Epidermal melanocyte (primary cell): ENCODE results near the gene DENND4A.
"Not testable (repeated sequence)": the region's sequence is repeated elsewhere in the genome, so short reads cannot be mapped to it uniquely, and the experiment has no call there.

Experiments used
- DNase-seq: peaks from one replicate; pipeline ENCODE4 v3.0.0; 2011; ENCODE audit warnings: low spot score; ENCODE audit not compliant: insufficient read length

The DENND4A gene

GRCh38 chr15:65759441-65759840 lies 32.7 kb downstream of the DENND4A start:
- no peak for DNase-seq

GRCh38 chr15:65758242-65758641 lies 33.9 kb downstream of the DENND4A start:
- DNase-seq: no peak

DNA sequence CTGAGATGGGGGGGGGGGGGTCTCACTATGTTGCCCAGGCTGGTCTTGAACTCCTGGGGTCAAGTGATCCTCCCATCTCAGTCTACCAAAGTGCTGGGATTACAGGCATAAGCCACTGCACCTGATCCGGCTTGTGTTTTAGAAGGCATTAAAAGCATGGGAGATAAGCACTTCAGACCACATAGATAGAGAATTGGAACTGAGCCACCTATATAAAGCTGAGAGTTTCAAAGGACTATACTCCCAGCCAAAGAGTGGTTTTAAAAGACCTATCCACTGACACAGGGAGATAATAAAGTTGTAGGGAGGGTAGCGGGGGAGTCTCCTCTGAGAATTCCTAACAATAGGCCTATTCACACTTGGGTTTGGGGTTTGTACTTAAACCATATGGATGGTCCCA lies 34.8 kb downstream of the DENND4A start:
- no peak for DNase-seq

- DNase-seq: no peak
Observed at GRCh38 chr15:65752151-65752700, 39.9 kb downstream of the DENND4A start.

DNA sequence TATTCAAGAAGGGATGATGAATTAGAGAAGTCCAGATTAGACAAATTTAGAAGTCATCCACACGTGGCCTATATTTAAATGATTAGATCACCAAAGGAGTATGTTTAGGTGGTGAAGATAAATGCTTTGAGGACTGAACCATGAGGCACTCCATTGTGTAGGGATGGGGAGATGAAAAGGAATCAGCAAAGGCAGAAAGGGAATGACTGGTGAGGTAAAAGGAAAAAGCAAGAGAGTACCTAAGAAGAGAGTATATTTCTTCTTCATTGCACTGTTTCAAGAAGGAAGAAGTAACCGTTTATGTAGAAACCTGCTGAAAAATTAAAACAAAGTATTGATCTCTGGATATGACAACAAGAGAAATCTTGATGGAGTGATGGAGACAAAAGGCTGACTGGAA lies 40.7 kb downstream of the DENND4A start:
- DNase-seq: no peak

DNA sequence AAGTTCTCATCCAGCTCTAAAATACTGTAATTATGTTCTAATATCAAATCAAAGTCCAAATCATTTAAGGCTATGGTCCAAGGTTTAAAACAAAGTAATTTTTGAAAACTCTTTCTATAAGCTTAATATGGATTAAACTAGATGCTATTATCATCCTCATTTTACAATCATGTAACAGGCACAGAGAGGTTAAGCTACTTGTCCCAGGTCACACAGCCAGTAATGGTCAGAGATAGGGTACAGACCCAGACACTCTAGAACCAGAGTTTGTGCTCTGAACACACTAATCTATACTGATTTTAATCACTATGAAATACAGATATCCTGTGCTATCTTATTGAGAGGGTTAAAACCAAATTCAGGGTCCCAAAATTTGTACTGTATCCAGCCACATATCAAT lies 44.8 kb downstream of the DENND4A start:
- DNase-seq: no peak

- DNase-seq: no peak
Observed at GRCh38 chr15:65743637-65744252, 48.3 kb downstream of the DENND4A start.

- DNase-seq: no peak
Observed at GRCh38 chr15:65740148-65740547, 51.9 kb downstream of the DENND4A start.

DNA sequence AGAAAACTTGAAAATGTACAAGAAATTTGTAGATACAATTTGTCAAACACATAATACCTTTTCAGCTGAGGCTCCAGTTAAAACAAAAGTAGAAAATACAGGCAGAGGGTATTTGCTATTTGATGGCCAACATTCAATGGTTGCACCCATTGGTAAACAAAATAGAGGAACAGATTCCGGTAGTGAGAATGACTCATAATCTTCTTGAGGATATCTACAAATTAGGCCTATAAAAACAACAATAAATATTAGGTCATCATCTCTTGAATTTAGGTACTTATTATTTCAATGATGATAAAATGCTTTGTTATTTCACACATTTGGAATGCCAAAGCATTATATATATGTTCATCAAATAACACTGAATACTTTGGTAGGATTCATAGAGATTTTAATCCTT lies 53.4 kb downstream of the DENND4A start:
- no peak for DNase-seq

DNA sequence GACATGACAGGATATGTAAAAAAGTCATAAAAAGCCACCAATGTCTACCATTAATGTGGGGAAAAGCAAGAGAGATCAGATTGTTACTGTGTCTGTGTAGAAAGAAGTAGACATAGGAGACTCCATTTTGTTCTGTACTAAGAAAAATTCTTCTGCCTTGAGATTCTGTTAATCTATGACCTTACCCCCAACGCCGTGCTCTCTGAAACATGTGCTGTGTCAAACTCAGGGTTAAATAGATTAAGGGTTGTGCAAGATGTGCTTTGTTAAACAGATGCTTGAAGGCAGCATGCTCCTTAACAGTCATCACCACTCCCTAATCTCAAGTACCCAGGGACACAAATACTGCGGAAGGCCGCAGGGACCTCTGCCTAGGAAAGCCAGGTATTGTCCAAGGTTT lies 58.5 kb downstream of the DENND4A start:
- DNase-seq: not testable (repeated sequence)

- no peak for DNase-seq
Observed at GRCh38 chr15:65732698-65733097, 59.4 kb downstream of the DENND4A start.

DNA sequence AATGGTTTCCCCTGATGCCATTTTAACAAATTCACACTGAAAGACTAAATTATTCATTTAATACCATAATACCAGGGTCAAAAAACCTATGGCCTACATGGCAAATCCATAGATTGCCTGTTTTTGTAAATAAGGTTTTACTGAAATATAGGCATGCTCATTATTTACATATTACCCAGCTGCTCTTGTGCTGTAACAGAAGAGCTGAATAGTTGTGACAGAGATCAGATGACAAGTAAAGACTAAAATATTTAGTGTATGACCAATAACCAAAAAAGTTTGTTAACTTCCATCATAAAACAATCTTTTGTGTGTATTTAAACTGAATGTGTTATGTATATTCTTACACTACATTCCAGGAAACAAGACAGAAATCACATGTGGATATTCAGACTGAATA lies 60.2 kb downstream of the DENND4A start:
- no peak for DNase-seq

DNA sequence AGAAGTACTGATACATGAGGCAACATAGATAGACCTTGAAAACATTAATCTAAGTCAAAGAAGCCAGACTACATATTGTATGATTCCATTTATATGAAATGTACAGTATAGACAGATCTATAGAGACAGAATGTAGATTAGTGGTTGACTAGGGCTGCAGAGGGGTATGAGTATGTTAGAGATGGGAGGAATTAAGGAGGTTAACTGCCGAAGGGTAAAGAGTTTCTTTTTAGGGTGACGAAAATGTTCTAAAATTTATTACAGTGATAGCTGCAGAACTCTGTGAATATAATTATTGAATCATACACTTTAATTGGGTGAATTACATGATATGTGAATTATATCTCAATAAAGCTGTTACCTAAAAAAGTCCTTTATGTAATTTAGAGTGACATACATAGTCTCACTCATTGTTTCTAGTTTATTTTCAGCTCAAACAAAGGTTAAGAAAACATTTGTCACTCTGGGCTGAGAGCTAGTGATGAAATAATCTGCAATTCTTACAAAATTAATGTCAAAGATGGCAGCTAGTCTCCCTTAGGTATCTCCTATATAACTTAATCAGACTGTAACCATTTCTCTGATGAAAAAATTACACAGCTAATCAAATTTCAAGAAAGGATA lies 61.4 kb downstream of the DENND4A start:
- no peak for DNase-seq

DNA sequence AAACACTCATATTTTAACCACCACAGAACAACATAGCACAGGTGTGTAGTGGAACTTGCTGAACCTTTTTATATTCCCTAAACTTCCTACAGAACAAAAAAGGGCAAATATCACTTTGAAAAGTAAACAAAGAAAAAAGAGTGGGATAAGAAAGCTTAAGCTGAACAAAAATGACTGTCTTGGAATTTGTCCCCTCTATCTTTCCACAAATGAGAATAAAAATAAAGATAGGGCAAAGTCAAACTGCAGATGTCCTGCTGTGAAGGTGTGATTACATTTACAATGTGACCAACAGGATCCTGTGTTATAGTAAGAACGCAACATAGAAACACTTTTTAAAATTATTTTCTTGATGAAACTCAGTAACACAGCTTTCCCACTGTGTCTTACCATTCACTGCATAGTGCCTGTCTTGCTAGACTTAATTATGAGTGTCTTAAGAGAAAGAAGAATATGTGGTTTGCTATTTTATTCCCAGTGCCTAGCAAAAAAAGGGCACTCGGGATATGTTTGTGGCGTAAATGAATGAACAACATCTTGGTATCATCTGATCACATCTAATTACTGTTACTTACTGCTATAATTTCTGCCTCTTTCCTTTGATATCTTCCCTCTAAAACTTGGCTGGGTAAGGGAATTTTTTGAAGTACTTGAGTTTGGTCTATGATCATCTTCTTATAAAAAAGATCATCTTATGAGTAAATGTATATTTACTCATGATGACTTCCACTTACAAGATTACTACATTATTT lies 67.5 kb downstream of the DENND4A start:
- DNase-seq: no peak

DNA sequence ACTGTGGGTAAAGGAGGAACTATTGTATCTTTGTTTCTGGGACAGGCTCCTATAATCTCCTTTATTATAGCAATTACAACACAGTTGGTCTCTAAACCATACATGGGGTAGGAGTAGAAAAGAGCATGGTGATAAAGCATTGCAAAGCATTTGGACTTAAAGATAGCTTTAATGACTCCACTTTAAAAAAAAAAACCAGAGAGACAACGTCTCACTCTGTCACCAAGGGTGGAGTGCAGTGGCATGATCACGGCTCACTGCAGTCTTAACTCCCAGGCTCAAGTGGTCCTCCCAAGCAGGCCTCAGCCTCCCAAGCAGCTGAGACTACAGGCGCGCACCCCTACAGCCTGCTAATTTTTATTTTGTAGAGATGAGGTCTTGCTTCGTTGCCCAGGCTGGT lies 68.2 kb downstream of the DENND4A start:
- DNase-seq: no peak

DNA sequence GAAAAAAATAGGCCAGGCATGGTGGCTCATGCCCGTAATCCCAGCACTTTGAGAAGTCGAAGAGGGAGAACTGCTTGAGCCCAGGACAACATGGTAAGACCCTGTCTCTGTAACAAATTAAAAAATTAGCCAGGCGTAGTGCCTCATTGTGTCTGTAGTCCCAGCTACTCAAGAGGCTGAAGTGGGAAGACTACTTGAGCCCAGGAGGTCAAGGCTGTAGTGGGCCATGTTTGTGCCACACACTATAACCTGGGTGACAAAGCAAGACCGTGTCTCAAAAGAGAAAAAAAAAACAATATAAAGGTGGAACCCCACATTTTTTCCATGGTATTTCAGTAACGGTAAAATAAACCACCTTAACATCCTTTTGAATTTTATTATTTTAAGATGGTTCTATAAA lies 69.9 kb downstream of the DENND4A start:
- DNase-seq: no peak

DNA sequence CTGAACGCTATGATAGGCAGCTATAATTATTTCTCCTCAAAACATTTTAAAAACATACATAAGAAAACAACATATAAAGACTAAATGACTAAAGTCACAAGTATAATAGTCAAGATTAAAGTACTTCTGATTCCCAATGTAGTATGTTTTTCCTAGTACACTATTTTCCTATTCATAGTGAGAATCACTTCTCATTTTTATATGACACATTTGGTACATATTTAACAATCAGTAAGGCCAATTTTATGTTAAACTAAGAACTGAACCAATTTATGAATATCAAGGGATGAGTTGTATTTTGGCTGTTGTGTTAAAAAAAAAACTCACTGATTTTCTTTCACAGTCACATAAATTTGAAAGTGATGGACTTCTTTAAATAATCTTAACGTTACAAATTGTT lies 79.7 kb downstream of the DENND4A start:
- DNase-seq: no peak

DNA sequence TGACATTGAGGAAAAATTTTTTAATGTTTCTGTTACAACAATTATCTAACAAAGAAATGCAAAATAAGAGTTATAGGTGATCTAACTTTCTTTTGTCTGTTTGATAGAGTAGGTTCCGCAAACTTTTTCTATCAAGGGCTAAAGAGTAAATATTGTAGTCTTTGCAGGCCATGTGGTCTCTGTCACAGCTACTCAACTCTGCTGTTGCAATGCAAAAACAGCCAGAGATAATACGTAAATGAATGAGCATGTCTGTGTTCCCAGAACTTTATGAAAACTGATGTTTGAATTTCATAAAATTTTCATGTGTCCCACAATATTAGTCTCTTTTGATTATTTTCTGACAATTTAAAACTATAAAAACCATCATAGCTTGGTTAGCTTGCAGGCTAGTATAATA lies 97.0 kb downstream of the DENND4A start:
- no peak for DNase-seq

GRCh38 chr15:65690778-65691177 lies 101.3 kb downstream of the DENND4A start:
- DNase-seq: no peak

DNA sequence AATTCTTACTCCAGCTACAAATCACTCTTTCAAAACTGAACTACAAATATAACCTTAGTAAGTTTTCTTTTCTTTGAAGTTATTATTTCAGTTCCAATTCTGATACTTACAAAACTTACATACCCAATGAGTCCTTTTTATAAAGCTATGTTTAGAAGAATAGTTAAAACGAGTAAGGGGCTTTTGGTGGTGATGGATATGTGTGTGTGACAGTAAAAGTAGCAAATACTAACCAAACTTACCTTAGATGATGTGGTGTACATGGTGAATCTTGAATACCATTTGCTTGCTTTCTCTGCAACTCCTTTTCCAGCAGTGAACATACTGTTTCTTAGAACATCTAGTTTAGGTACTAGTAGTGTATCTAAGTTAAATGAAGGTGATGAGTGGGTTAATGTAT lies 101.9 kb downstream of the DENND4A start:
- no peak for DNase-seq

DNA sequence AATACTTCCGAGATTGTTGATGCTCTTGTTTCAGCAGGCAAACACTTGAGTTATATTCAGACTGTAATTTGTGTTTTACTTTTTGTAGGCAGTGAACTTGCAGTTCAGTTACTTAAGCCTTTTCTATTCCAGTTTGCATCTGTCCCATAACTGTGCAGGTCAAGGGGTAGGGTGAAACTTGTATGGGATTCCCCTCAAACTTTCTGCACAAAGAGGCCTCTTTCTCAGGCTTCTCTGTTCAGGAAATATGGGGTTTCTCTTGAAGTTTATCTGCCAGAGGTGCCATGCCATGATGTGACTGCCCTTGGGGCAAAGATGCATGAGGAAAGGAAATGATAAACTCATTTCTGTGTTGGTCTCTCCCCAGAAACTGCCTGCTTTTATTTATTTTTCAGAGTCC lies 103.6 kb downstream of the DENND4A start:
- DNase-seq: no peak

- no peak for DNase-seq
Observed at GRCh38 chr15:65682404-65682911, 109.6 kb downstream of the DENND4A start.
